Measurements from ENCODE around the gene PIP5KL1.

Gene PIP5KL1

GRCh38 chr9:127912296-127912695 lies 18.3 kb downstream of the PIP5KL1 start:
- Histone ChIP-seq H3K9ac (peak overlapping the region; percentile 53; the same call in 1 of the 2 replicates), H3K27ac (peak overlapping the region; percentile 97), H3K4me1 (ENCODE audit: low read depth, poor library complexity, severe bottlenecking) (peaks cover 60% of the 10 kb centered on the region), H4K20me1 (ENCODE audit: insufficient read depth) (no peaks in the 10 kb centered on the region), H3K27me3 (ENCODE audit: insufficient read depth, low read depth) (no peaks in the 10 kb centered on the region), H2AFZ (ENCODE audit: low read depth) (no peak overlapping the region), H3K4me2 (peak overlapping the region; percentile 64), H3K79me2 (ENCODE audit: insufficient read depth, low read depth) (peaks cover 60% of the 10 kb centered on the region), H3K4me3 (IDR thresholded peaks at IDR 0.05; ENCODE audit: insufficient read depth, low read depth, low read length) (no peak overlapping the region), H3K36me3 (ENCODE audit: insufficient read depth) (peaks cover 14% of the 10 kb centered on the region; the same call in 1 of the 2 replicates)
- no peak for TF ChIP-seq CTCF (conservative IDR thresholded peaks at IDR 0.05; ENCODE audit: low read depth, low read length)

DNA sequence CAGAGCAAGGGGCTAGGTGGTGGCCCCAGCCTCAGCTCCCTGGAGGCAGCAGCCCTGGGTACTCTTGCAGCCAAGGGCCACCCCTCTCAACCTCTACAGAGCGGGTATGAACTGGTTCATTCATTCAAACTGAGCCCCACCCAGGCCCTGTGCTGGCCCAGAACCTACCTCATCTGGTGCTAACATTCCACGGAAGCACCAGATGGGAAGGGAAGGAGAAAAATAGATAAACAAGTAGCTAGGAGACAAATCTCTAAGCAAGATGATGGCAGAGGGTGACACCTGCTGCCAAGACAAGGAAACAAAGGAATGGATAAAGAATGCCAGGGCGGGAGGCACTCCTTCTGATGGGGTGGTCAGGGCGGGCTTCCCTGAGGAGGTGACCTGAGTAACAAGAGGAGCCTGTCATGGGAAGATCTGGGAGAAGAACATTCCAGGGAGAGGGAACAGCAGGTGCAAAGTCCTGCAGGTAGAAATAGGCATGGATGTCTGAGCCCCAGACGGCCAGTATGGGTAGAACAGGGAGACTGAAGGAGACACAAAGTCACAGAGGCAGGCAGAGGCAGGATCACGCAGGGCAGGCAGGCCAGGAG lies 19.9 kb downstream of the PIP5KL1 start:
- Histone ChIP-seq H3K27ac (peak overlapping the region; percentile 97), H3K4me3 (IDR thresholded peaks at IDR 0.05; ENCODE audit: insufficient read depth, low read depth, low read length) (no peak overlapping the region), H3K79me2 (ENCODE audit: insufficient read depth, low read depth) (peaks cover 51% of the 10 kb centered on the region), H4K20me1 (ENCODE audit: insufficient read depth) (no peaks in the 10 kb centered on the region), H3K36me3 (ENCODE audit: insufficient read depth) (peaks cover 14% of the 10 kb centered on the region; the same call in 1 of the 2 replicates), H3K4me1 (ENCODE audit: low read depth, poor library complexity, severe bottlenecking) (peaks cover 67% of the 10 kb centered on the region), H3K9ac (peak overlapping the region; percentile 85), H2AFZ (ENCODE audit: low read depth) (no peak overlapping the region), H3K4me2 (peak overlapping the region; percentile 64), H3K27me3 (ENCODE audit: insufficient read depth, low read depth) (no peaks in the 10 kb centered on the region)
- TF ChIP-seq CTCF (conservative IDR thresholded peaks at IDR 0.05; ENCODE audit: low read depth, low read length): 0 out of 2 replicates have a peak, but pooled peaks have one; percentile 31

DNA sequence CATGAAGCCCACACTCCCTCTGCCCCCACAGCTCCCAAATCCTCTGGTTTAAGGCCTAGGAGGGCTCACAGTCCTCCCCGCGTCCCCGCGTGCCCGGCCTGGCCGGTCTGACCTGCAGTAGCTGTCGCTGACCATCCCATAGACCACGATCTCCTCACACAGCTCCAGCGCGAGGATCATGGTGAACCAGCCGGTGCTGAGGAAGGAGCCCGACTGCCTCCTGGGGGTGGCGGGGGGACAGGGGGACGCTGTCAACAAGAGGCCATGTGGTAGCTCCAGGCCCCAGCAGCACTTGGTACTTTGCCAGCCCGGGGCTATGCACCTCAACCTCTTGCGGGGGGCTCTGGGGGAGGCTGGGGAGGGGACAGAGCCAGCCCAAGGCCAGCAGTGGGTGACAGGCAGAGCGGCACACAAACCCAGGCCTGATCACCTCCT lies 20.7 kb downstream of the PIP5KL1 start:
- peak overlapping the region; percentile 97; the same call in 1 of the 2 replicates for H3K27ac ChIP-seq
- H3K36me3 ChIP-seq (ENCODE audit: insufficient read depth): peaks cover 14% of the 10 kb centered on the region; the same call in 1 of the 2 replicates
- peaks cover 64% of the 10 kb centered on the region for H3K4me1 ChIP-seq (ENCODE audit: low read depth, poor library complexity, severe bottlenecking)

GRCh38 chr9:127908660-127908926 lies 22.0 kb downstream of the PIP5KL1 start:
- Histone ChIP-seq H3K4me3 (IDR thresholded peaks at IDR 0.05; ENCODE audit: insufficient read depth, low read depth, low read length) (no peak overlapping the region), H3K79me2 (ENCODE audit: insufficient read depth, low read depth) (peaks cover 31% of the 10 kb centered on the region), H2AFZ (ENCODE audit: low read depth) (no peak overlapping the region), H4K20me1 (ENCODE audit: insufficient read depth) (no peaks in the 10 kb centered on the region), H3K4me1 (ENCODE audit: low read depth, poor library complexity, severe bottlenecking) (peaks cover 57% of the 10 kb centered on the region), H3K4me2 (no peak overlapping the region), H3K27me3 (ENCODE audit: insufficient read depth, low read depth) (no peaks in the 10 kb centered on the region), H3K36me3 (ENCODE audit: insufficient read depth) (peaks cover 6% of the 10 kb centered on the region; the same call in 1 of the 2 replicates), H3K9ac (no peak overlapping the region), H3K27ac (no peak overlapping the region)
- TF ChIP-seq CTCF (conservative IDR thresholded peaks at IDR 0.05; ENCODE audit: low read depth, low read length): no peak

More for the DNA sequence above, 20.7 kb downstream of the PIP5KL1 start:
- H3K9ac ChIP-seq: no peak overlapping the region
- H3K27me3 ChIP-seq (ENCODE audit: insufficient read depth, low read depth): no peaks in the 10 kb centered on the region
- TF ChIP-seq CTCF (conservative IDR thresholded peaks at IDR 0.05; ENCODE audit: low read depth, low read length): no peak
- H3K4me2 ChIP-seq: peak overlapping the region; percentile 64; the same call in 1 of the 2 replicates
- H2AFZ ChIP-seq (ENCODE audit: low read depth): no peak overlapping the region
- no peak overlapping the region for H3K4me3 ChIP-seq (IDR thresholded peaks at IDR 0.05; ENCODE audit: insufficient read depth, low read depth, low read length)
- H4K20me1 ChIP-seq (ENCODE audit: insufficient read depth): no peaks in the 10 kb centered on the region
- peaks cover 44% of the 10 kb centered on the region for H3K79me2 ChIP-seq (ENCODE audit: insufficient read depth, low read depth)
